T-helper 1 cell (primary cell): ENCODE data around the gene KCNJ6.
"Not testable (repeated sequence)": the region's sequence is repeated elsewhere in the genome, so short reads cannot be mapped to it uniquely, and the experiment has no call there.

Source experiments
- DNase-seq, 5 donors: peaks; one replicate each; pipeline ENCODE4 v3.0.0-alpha.2; 2012 to 2020
- total RNA-seq, 4 donors: gene quantifications; one replicate each; lab custom pipeline; 2026; lab: John Stamatoyannopoulos, UW

KCNJ6 gene
- total RNA-seq, result 0 reads per million in 4 donors

GRCh38 chr21:37916310-37917051, at the start of gene KCNJ6:
Gene KCNJ6, minus strand, starts transcription at chr21:37916457. Its CDS starts 75,775 bp downstream, at chr21:37840682.
- DNase-seq, result no peak

GRCh38 chr21:37965088-37965805, 49.0 kb upstream of the KCNJ6 start:
- DNase-seq, result no peak

GRCh38 chr21:37958537-37958936, 42.3 kb upstream of the KCNJ6 start:
- no peak for DNase-seq

- no peak for DNase-seq
Observed at GRCh38 chr21:37956772-37957171, 40.5 kb upstream of the KCNJ6 start.

- DNase-seq, result no peak
Observed at GRCh38 chr21:37945036-37945435, 28.8 kb upstream of the KCNJ6 start.

GRCh38 chr21:37944496-37944895, 28.2 kb upstream of the KCNJ6 start:
- no peak for DNase-seq

- DNase-seq, result no peak
Observed at GRCh38 chr21:37940691-37941090, 24.4 kb upstream of the KCNJ6 start.

GRCh38 chr21:37939838-37940237, 23.6 kb upstream of the KCNJ6 start:
- DNase-seq, result no peak

GRCh38 chr21:37939251-37939650, 23.0 kb upstream of the KCNJ6 start:
- DNase-seq, result no peak

GRCh38 chr21:37937668-37938067, 21.4 kb upstream of the KCNJ6 start:
- no peak for DNase-seq

- no peak for DNase-seq
Observed at GRCh38 chr21:37936010-37936785, 19.9 kb upstream of the KCNJ6 start.

GRCh38 chr21:37932936-37933335, 16.7 kb upstream of the KCNJ6 start:
- no peak for DNase-seq

- DNase-seq, result no peak
Observed at GRCh38 chr21:37927711-37928110, 11.5 kb upstream of the KCNJ6 start.

GRCh38 chr21:37921091-37921490, 4.8 kb upstream of the KCNJ6 start:
- DNase-seq, result no peak

GRCh38 chr21:37920302-37920701, 4.0 kb upstream of the KCNJ6 start:
- DNase-seq, result not testable (repeated sequence)

GRCh38 chr21:37917612-37918011, 1.4 kb upstream of the KCNJ6 start:
- no peak for DNase-seq

- DNase-seq, result no peak
Observed at GRCh38 chr21:37915941-37916309, 332 bp downstream of the KCNJ6 start.

GRCh38 chr21:37915497-37915911, 753 bp downstream of the KCNJ6 start:
- DNase-seq, result no peak

- no peak for DNase-seq
Observed at GRCh38 chr21:37912616-37913015, 3.6 kb downstream of the KCNJ6 start.

- no peak for DNase-seq
Observed at GRCh38 chr21:37909936-37910335, 6.3 kb downstream of the KCNJ6 start.

- DNase-seq, result no peak
Observed at GRCh38 chr21:37908691-37909090, 7.6 kb downstream of the KCNJ6 start.

- no peak for DNase-seq
Observed at GRCh38 chr21:37907076-37907475, 9.2 kb downstream of the KCNJ6 start.

- no peak for DNase-seq
Observed at GRCh38 chr21:37905291-37905690, 11.0 kb downstream of the KCNJ6 start.

- no peak for DNase-seq
Observed at GRCh38 chr21:37904856-37905255, 11.4 kb downstream of the KCNJ6 start.
